ENCODE measurements around the gene GABRG3.
"Not testable (repeated sequence)": the region's sequence is repeated elsewhere in the genome, so short reads cannot be mapped to it uniquely, and the experiment has no call there.

The GABRG3 gene

GRCh38 chr15:27328186-27328585, 357.2 kb downstream of the GABRG3 start:
- DNase-seq (ENCODE audit: low read depth in 2 of 2) = no peak

DNA sequence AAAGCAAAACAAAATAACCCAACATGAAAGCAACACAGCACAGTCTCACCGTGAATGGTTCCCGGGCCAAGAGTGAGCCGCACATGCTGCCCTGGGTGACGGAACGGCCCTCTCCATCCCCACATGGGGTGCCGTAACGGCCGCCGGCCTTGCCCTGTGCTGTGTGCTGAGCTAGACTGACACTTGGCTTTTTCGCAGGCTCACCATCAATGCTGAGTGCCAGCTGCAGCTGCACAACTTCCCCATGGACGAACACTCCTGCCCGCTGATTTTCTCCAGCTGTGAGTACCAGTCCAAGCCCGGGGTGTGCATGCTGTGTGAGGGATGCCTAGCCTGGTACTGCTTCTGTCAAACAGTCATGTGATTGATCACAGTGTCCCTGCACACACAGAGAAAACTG, 357.6 kb downstream of the GABRG3 start:
- DNase-seq (ENCODE audit: low read depth in 2 of 2) = no peak

GRCh38 chr15:27330326-27330725, 359.3 kb downstream of the GABRG3 start:
- no peak for DNase-seq (ENCODE audit: low read depth in 2 of 2)

DNA sequence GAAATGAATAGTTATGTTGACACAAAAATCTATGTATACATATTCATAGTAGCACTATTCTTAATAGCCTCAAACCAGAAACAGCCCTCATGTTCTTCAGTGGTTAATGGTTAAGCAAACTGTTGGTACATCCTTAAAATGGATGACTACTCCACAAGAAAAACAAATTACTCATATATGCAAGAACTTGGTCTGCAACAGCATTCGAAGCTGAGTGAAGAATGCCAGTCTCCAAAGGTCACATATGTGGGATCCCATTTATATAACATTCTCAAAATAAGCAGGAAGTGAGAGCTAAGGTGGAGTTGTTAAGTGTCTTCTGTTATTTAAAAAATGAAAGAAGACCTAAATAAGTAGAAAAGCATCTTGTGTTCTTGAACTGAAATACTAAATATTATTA, 365.7 kb downstream of the GABRG3 start:
- DNase-seq (ENCODE audit: low read depth in 2 of 2) = no peak

- DNase-seq (ENCODE audit: low read depth in 2 of 2) = no peak
These were observed 368.2 kb downstream of the GABRG3 start for GRCh38 chr15:27339138-27339537.

DNA sequence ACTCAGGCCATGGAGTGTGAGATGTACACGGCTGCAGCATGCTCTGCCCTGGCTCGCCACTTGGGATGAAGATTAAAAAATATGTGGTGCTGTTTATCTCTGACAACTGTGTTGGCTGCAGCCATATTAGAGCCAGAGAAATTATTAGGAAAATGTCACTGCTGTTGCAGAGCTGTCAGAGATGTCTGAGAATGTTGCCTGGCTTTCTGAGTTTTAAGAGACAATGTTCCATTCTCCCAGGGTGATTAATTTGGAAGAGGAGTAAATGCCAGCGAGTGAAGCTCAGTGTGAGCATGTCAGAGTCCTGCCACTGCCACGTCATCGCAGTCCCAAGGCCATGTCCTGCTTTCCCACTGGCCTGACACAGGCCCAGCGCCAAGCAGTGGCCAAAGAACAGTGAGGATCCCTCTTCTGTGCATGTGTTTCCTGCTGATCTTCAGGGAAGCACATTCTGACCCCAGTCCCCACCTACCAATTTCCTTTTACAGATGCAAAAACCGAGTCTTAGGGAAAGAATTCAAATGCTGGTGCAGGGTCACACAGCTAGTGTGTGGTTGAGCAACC, 370.9 kb downstream of the GABRG3 start:
- no peak for DNase-seq (ENCODE audit: low read depth in 2 of 2)

DNA sequence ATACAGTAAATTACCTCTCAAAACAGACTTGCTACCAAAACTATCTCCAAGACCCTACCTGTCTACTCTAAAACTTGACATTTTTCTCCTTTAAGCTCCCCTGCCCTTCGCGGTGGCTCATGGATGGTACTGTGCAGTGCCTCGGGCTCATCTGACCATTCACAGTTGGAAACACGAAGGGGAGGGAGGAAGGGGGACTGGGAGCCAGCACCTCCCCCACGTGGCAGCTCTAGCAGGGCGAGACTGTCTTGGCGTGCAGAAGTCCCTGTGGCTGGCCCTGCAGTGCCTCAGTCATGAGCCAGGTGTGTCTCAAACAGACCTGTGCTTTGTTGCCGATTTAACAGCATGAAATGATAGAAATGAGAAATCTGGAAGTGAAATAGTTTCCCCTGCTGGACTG, 372.0 kb downstream of the GABRG3 start:
- no peak for DNase-seq (ENCODE audit: low read depth in 2 of 2)

- DNase-seq (ENCODE audit: low read depth in 2 of 2) = no peak
These were observed 381.2 kb downstream of the GABRG3 start for GRCh38 chr15:27352136-27352535.

GRCh38 chr15:27353856-27354255, 382.9 kb downstream of the GABRG3 start:
- peak; percentile 39 to 41 for DNase-seq (ENCODE audit: low read depth in 2 of 2)

GRCh38 chr15:27358751-27359434, 387.9 kb downstream of the GABRG3 start:
- DNase-seq (ENCODE audit: low read depth in 2 of 2) = no peak

- no peak for DNase-seq (ENCODE audit: low read depth in 2 of 2)
These were observed 388.6 kb downstream of the GABRG3 start for GRCh38 chr15:27359586-27359985.

- no peak for DNase-seq (ENCODE audit: low read depth in 2 of 2)
These were observed 389.3 kb downstream of the GABRG3 start for GRCh38 chr15:27360316-27360715.

DNA sequence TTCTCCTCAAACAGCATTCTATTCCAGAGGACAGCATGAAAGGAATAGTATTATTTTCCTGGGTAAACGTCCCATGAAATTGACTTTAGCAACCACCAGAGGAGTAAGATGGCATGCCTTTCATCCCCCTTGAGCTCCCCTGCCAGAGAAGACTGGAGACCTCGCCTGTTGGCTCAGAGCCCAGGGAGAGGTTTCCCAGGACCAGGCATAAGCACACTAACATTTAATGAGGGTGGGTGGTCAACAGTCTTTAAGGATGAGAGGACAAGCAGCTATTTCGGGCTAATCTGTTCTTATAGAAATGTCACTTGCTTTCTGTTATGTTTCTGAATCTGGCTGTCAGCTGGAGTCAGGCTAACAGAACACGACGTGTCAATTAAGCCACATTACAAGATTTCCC, 390.5 kb downstream of the GABRG3 start:
- no peak for DNase-seq (ENCODE audit: low read depth in 2 of 2)

GRCh38 chr15:27365456-27365855, 394.5 kb downstream of the GABRG3 start:
- no peak for DNase-seq (ENCODE audit: low read depth in 2 of 2)

DNA sequence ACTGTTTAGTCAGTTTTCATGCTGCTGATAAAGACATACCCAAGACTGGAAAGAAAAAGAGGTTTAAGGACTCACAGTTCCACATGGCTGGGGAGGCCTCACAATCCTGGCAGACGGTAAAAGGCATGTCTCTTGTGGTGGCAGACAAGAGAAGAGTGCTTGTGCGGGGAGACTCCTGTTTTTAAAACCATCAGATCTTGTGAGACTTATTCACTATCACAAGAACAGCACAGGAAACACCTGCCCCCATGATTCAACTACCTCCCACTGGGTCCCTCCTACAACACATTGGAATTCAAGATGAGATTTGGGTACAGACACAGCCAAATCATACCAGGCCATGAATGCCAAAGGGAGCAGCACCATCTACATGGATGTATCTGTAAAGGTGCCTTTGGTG, 406.4 kb downstream of the GABRG3 start:
- not testable (repeated sequence) for DNase-seq (ENCODE audit: low read depth in 2 of 2)

GRCh38 chr15:27382361-27383025, 411.5 kb downstream of the GABRG3 start:
- DNase-seq (ENCODE audit: low read depth in 2 of 2) = no peak

- no peak for DNase-seq (ENCODE audit: low read depth in 2 of 2)
These were observed 412.7 kb downstream of the GABRG3 start for GRCh38 chr15:27383726-27384125.

GRCh38 chr15:27392163-27392562, 421.2 kb downstream of the GABRG3 start:
- DNase-seq (ENCODE audit: low read depth in 2 of 2) = no peak

DNA sequence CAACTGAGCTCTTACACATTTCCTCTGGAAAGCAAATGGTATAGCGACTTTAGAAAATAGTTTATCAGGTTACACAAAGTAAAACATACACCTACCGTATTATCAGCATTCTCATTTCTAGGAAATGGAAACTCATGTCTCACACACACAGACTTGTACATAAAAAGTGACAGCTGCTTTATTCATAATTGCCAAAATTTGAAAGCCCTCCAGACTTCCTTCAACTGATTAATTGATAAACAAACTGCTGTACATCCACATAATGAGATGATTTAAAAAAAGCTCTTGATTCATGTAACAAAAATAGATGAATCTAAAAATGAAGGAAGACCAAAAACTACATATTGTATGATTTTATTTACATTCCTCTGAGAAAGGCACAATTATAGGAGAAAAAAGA, 425.5 kb downstream of the GABRG3 start:
- no peak for DNase-seq (ENCODE audit: low read depth in 2 of 2)

DNA sequence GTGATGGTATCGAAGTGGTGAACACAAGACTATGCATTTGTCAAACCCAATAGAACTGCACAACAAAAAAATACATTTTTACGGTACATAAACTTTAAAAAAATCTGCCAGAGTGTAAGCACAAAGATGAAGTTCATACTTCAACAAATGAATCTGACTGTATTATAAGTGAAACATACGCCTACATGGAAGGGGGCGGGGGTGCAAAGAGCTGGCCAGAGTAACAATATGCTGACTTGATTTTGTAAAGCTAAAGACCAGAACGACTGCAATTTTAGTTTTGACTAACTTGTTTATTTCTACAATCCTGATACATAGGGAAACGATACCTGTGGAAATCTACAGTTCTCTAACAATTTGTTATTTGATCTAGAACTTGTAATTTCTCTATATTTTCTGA, 426.0 kb downstream of the GABRG3 start:
- no peak for DNase-seq (ENCODE audit: low read depth in 2 of 2)

GRCh38 chr15:27398631-27399161, 427.7 kb downstream of the GABRG3 start:
- DNase-seq (ENCODE audit: low read depth in 2 of 2) = no peak

DNA sequence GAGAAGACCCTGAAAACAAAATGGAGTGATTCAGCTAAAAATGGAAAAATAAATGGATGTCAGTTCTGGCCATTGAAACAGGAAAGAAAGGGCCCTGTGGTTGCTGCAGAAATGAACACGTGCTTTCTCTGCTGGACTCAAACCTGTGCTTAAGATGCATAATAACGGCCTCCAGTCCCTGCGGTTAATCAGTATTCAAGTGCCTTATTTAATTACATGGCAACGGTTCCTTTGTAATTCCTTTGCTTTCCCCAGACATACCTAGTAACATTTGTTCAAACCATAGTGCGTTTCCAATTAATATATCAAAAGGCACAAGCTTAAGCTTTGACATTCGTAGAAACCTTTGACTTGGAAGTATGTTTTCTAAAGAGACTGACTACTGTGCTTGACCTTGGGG, 428.3 kb downstream of the GABRG3 start:
- DNase-seq (ENCODE audit: low read depth in 2 of 2) = no peak

DNA sequence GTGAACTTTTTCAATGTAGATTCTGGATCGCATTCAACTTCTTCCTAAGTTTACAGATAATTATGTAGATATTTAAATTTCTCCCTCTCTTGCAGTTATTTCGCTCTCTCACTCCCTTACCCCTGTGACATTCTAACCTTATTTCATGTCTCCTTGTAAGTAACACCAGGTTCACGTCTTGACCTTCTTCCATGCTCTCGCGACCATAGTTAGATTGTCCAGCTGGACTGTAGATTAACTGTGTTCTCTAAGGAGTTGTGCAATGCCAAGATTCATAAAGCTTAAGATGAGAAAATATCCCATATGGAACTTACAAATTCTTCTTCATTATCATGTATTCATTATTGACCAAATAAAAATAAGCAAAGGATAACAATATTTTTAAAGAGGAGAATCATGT, 430.5 kb downstream of the GABRG3 start:
- no peak for DNase-seq (ENCODE audit: low read depth in 2 of 2)

All from fibroblast of skin of left quadriceps (primary cell).